Stimulated activated CD4-positive, alpha-beta T cell treated with anti-CD3 and anti-CD28 coated beads, Interleukin-4, amount 100 ng/mL, for 24 hours (primary cell): ENCODE data around the gene ZBTB24.
"Not testable (repeated sequence)": the region's sequence is repeated elsewhere in the genome, so short reads cannot be mapped to it uniquely, and the experiment has no call there.

Source experiments
- DNase-seq: peaks from one replicate; pipeline ENCODE4 v3.0.0-alpha.2; 2020

The ZBTB24 gene

DNA sequence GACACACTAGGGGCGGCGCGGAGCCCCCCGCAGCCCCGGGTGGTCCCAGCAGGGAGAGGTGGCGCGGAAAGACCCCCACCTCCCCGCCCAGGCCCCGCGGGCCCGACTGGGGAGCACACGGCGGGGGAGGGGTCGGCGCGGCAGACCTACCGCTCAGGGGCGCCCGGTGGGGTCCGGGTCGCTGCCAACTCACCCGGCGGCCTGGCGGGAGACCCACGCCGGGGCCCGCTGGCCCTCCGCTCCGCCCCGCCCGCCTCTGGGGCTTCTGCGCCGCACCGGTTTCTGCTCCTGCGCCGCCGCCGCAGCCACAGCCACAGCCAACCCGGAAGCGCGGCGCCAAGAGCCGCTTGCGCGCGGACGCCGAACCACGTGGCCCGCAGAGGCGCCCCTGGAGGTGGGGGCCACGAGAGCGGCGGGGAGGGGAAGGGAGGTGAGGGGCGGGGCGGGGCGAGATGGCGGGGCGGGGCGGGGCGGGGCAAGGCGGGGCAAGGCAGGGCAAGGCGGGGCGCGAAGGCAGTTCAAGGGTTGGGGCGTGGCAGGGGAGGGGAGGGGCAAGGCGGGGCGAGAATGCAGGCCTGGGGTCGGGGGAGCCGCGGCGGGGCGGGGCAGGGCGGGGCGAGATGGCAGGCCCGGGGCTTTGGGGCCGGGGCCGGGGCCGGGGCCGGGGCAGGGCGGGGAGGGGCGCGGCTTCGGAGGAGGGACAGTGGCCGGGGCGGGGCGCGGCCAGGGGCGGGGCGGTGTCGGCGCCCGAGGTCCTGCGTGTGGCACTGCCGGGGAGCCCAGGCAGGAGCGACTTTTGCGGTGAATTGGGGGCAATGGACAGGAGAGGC, at the start of gene ZBTB24:
Gene ZBTB24 (minus strand): TSS at position 315 of the 830 bp plus-strand sequence. CDS start 1,193 bp downstream, outside the sequence.
- DNase-seq, result peak; percentile 86

DNA sequence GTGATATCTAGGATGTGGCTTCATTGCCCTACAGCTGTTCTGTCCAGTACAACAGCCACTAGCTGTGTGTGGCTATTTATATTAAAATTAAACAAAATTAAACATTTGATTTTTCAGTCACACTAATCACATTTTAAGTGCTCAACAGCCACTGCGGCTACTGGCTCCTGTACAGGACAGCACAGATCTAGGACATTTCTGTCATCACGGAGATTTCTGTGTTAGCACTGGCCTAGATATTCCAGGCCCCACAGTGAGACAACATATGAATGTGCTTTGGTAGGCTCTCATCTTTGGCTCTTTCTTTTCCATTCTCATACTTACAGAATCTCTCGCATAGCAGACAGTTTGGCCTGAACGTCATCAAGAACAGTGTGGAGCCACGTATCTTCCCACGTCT, 48.4 kb upstream of the ZBTB24 start:
- no peak for DNase-seq

DNA sequence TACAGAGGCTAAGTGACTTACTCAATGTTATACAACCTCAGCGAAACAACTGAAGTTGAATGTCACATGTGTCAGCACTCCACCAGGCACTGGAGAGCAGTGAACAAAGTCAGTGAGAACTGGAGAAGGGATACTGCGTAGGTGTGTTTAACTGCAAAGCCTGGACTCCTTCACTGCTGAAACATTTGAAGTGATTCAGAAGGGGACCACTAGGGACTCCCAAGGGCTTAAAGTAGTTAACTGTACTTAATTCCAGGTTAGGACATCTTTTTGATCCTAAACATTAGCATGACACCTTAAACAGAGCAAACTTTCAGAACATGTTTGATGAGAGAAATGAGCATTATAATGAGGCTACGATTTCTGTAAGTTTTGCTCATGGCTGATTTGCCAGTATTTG, 45.0 kb upstream of the ZBTB24 start:
- DNase-seq, result no peak

DNA sequence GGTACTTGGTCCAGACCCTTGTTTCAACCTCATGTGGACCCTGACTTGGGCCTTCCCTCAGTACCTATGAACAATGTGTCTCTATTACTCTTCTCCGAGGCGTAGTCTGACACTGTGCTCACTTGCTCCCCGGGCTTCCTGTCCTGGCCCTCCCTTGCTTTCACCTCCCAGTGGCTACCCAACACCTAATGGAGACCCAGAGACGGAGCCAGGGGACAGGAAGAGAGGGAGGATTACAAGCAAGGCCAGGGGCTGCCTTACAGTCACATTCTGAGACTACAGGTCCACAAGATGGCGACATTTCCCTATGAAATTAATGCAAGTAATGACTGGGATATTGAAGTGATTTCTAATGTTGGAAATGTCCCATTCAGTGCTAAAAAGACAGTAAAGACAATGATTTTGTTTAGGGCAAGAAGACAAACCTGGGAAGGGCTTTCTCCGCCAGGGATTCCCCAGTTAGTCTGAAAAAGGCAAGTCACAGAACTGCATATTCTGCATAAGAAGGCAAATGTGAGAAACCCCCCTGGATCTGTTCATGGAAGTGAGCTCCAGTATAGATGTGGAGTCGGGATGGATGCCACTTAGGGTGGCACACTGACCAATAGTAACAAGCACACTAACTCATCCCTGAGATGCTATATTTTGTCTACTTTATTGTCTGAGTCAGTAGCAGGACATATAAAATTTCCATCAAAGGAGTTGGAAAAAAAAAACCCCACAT, 44.0 kb upstream of the ZBTB24 start:
- peak; percentile 64 for DNase-seq

DNA sequence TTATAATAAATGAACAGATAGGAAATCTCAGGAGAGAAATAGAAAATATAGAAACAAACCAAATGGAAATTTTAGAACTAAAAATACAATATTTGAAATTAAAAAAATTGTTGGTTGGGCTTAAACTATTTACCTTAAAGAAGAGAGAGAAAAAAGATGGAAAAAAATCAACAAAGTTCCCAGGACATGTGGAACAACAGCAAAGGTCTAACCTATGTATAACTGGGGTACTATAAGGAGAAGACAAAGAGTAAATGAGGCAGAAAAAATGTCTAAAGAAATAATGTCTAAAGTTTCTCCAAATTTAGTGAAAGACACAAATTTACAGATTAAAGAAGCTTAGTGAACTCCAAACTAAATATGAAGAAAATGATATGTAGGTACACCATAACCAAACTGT, 41.1 kb upstream of the ZBTB24 start:
- DNase-seq, result no peak

DNA sequence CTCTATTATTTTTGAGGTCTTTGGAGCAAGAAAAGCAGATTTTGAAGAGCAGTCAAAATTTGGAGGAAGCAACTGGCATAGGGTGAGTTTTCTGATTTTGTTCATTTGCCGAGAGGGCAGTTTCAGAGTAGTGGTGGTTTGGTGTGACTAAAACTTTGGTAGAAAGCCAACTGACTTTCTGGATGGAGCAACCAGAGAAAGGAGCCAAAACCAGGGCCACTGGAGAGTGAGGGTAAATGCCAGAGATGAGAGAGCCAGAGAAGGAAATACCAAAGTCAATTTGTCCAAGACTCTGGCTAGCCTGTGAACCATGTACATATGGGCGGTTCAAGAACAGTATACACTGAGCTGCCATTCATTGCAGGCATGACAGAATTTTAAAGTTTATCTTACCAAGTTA, 40.5 kb upstream of the ZBTB24 start:
- DNase-seq, result no peak

DNA sequence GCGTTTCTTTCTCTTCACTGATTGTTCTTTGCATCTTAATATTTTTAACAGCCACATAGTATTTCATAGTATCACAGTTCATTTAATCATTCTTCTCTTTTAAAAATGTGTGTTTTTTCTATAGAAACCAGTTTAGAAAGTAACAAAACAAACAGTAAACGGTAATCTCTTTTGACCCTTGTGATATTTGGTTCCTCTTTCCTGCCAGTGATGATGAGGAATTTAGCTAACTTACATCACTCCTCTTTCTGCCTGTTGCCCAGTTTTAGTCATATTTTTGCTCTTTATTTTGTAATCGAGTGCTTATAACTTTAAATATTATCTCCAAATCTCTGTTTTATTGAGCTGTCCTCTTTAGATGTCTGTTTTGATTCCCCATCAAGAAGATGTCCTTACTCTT, 38.1 kb upstream of the ZBTB24 start:
- DNase-seq, result no peak

DNA sequence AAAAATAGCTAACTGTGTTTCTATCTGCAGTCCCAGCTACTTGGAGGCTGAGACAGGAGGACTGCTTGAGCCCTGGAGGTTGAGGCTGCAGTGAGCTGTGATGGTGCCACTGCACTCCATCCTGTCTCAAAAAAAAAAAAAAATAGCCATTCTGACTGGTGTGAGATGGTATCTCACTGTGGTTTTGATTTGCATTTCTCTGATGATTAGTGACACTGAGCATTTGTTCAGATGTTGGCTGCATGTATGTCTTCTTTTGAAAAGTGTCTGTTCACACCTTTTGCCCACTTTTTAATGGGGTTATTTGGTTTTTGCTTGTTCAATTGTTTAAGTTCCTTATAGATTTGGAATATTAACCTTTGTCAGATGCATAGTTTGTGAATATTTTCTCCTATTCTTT, 36.6 kb upstream of the ZBTB24 start:
- not testable (repeated sequence) for DNase-seq

DNA sequence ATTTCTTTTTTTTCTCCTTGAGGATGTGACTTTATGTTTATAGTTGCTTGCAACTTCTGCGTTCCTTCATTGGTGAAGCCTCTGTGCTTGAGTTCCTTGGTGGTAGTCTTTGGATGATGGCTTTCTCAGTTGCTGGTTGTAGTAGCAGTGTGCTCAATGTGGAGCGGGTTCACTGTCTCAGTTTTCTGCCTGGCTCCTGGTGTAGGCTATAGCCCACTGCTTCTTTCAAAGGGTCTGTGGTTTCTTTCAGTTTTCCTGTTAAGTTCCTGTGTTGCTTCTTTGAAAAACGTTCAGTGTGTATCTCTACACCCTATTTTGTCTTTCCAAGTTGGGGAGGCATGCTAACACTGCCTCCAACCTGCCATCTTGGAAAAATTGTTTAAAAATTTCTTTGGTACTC, 33.9 kb upstream of the ZBTB24 start:
- no peak for DNase-seq

DNA sequence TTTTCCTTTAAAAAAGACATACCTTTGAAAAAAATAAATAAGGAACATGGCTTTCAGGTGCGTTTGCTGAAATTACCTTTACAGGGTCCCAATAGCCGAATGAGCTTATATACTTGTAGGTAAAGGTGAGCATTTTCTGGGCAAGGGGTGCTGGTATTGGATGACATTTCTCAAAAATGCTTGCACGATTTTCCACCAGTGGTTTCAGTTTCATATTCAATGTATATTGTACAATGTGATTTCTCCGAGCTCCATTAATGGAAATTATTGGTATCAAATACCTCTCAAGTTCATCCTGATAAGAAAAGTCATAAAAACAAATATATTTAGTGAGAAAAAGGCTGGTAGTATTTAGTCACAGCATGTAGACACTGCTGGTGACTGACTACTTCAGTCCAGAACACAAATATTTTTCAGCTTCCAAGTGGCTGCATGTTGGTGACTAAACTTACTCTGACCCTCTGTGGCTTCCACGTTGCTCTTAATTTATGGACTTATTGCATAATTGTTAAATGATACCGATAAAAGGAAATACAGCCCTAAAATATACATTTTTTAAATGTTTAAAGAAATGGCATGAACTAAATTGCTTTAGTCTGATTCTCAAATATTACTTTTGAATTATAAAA, 32.9 kb upstream of the ZBTB24 start:
- DNase-seq, result no peak

DNA sequence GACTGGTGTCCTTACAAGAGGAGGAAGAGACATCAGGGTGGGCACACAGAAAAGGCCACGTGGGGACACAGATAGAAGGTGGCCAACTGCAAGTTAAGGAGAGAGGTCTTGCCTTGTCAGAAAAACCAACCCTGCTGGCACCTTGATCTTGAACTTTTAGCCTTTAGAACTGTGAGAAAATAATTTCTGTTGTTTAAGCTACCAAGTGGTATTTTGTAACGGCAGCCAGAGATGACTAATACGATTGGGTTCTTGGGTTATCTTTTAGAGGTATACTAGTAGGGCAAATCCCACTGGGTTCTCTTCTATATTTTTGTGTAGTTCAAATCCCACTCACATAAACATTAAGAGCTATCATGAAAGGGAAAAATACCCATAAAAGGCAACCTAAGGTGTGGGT, 31.9 kb upstream of the ZBTB24 start:
- no peak for DNase-seq

DNA sequence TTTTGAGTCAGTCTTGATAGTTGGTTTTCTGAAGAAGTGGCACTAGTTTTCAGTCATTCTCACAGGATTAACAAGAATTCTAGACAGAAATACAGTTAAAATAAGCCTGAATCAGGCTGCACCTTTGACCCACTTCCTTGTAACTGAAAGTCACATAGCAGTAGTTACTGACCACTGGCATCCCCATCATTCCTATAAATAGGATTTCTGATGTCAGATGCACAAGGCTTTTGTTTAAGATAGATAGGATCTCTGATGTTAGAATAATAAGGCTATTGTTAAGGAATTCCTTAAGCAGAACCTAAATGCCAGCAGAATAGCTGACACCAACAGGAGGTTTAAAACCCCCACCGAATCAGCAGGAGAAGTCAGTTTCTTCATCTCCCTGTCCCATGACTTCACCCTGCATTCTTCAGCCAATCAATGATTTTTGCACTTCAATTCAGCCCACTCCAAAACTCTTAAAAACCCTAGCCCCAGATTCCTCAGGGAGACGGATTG, 30.6 kb upstream of the ZBTB24 start:
- no peak for DNase-seq

DNA sequence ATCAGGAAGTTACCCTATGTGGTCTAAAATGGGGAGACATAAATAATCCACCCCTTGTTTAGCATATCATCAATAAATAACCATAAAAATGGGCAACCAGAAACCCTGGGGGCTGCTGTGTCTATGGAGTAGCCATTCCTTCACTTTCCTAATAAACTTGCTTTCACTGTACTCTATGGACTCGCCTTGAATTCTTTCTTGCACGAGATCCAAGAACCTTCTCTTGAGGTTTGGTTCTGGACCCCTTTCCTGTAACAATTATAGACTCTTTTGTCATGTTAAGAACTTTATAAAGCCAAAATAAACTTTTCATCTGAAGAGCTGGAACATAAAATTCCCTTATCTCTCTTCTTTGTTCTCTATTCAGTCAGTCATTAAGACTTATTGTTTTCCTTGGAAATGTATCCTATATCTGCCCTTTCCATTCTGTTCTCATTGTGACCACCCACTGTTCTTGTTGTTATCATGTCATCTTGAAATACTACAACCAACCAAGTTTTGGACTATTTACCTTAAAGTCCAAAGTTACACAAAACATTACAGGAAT, 29.3 kb upstream of the ZBTB24 start:
- DNase-seq, result no peak

DNA sequence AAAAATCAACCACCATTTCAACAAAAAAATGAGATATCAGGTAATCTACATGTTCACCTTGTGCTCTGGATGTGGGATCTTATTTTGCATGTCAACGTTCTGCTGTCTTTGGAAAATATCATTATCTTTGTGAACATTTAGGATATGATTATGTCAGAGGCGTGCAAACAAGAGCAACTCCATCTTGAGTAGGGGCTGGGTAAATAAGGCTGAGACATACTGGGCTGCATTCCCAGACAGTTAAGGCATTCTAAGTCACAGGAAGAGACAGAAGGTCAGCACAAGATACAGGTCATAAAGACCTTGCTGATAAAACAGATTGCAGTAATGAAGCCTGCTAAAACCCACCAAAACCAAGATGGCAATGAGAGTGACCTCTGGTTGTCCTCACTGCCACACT, 28.8 kb upstream of the ZBTB24 start:
- DNase-seq, result no peak

DNA sequence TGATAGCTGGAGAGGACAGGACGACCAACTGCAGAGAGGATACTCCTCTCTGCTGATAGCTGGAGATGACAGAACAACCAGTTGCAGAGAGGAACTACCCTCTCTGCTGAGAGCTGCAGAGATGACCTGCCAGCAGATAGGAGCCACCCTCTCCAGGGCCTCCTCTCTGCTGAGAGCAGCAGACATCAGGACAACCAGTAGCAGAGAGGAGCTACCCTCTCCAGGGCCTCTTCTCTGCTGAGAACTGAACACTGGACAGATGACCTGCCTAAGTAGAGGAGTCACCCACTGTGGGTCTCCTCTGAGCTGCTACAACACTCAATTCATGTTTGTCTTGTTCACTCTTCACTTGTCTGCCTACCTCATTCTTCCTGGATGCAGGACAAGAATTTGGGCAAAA, 27.3 kb upstream of the ZBTB24 start:
- DNase-seq, result no peak

DNA sequence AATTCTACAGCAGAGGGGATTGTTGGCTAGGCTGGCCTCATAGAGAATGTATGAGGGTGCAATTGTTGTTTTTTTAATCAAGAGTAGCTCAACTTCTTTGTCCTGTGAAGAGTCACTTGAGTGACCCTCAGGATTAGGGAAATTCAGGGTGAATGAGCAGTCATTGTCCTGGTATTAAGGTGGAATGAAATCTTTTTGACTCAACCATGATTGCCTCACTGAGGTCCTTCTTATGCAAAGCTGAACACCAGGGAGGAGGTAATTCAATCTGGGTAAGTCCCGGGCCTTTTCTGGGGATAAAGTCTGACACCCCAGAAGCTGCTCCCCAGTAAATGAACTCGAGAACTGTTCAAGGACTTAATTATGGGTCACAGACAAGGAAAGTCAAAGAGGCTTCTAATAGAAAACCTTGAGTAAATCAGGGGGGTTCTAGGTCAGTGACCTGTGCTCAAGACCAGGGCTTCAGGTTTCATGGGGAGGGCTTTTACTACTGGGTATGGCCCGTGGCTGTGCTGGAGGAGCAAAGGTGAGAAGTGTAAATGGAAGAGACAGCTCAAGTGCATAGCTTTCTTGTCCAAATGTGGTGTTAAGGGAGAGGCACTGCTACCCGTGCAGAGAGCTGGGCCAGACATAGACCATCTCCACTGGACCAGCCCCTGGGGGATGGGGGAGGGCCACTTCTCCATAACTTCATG, 25.3 kb upstream of the ZBTB24 start:
- no peak for DNase-seq

DNA sequence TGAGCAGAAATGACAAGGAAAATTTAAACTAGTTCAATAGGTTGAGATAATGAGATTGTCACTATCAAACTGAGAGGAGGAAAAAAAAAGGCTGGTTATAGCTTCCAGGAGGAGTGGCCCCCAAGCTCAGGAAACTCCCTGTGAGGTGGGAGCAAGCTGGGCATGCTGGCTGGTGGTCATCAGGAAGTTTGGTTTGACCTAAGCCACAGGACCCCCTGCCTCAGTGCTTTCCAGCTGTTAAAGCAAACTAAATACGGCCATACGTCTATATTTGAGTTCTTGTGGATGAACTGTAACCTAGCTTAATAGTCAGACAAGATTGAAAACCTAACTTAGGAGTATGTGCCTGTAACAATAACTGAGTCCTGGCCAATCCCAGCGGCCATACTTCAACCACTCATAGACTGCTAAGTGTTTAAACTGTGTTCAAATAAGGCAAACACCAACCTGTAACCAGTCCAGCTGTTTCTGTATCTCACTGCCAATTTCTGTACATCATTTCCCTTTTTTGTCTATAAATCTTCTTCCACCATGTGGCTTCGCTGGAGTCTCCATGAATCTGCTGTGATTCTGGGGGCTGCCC, 24.6 kb upstream of the ZBTB24 start:
- DNase-seq, result no peak

DNA sequence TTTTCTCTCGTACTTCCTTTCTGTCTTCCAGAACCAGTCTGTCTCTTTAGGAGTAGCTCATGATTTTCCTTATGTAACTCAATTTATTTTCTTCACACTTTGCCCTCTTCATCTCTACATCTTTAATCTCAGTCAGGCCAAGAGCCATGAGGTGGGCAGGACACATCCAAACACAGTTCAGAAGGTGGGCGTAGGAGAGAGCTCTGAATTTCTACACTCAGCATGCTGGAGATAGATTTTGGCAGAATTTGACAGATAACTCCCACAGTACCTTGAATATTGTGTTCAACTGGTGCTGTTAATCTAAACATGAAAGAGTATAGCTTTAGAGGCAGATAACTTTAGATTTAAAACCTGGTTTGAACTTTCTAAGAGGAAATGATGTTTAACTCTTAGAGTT, 23.8 kb upstream of the ZBTB24 start:
- DNase-seq, result no peak

DNA sequence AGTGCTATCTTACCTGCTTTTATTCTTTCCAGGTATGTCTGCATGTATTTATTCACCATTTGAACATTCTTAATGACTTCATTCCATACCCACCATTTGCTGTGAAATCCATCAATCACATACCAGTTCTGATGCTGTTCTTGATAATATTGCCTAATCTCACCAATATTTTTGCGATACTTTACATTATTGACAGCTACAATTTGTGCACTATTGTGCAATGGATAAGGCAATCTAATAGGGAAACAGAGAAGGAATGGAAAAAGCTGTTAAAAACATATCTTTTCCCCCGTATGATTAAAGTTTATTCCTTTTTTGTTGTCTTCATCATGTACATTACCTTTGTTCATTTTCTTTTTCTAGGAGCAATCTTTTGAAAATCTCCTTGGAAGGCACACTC, 23.3 kb upstream of the ZBTB24 start:
- DNase-seq, result no peak

DNA sequence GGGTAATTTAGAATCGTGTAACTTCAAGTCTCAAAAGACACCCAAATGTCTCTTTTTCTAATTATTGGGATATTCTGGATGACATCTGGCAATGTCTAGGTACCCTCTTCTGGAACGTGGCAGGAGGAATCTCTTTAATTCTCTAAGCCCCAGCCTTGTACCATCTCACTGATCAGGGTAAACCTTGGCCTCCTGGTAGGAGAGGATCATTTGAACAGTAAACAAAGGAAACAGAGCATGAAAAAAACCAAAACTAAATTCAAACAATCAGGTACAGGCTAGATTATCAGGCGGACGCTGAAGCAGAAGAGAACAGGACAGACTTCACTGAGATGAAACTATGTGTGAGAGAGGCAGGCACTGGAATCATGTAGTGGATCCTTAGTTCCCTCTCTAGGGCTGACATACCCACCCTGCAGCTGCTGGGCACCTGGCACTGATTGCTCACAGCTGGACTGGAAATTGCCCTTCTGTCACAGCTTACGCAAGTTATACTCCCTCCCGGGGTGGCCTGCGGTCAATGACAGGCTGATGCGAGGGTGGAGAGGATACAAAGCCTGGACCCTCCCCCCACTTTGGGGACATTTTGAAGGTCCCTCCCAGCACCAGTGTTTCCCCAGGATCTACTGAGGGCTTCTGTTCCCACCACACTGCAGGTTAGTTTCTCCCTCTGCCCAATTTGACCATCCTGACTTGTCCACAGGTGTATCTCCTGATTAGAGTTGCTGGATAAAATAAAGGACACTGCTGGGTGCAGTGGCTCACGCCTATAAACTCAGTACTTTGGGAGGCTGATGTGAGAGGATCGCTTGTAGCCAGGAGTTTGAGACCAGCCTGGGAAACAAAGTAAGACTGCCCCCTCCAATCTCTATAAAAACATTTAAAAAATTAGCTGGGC, 20.6 kb upstream of the ZBTB24 start:
- DNase-seq, result no peak

DNA sequence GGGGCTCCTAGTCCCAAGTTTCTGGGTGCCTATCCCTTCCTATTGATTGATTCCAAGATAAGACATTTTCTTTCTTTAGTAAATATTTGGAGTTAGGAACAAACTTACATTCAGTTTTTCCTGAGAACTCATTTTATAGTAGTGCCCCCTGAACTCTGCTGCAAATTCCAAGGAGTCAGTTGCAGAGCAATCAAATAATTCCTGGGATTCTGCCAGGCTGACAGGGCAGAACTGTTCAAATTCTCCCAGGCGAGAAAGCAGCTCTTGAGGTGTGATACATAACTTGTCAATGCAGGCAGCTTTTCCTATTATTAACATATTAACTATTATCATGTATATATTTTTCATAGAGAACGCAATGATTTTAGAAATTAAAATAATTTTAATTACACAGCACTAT, 15.9 kb upstream of the ZBTB24 start:
- DNase-seq, result no peak
